HG03066 (cell line): ENCODE data around the gene HDAC8.
"Not testable (repeated sequence)": the region's sequence is repeated elsewhere in the genome, so short reads cannot be mapped to it uniquely, and the experiment has no call there.

Experiments
- ATAC-seq: cut with Tn5 transposase; IDR thresholded peaks from one replicate; pipeline ENCODE4 v1.9.1; 2021; ENCODE audit warnings: low read depth; ENCODE audit not compliant: unreplicated experiment

Gene HDAC8

GRCh38 chrX:72572248-72573157, at the start of gene HDAC8:
Gene HDAC8, minus strand, starts transcription at chrX:72572843. Its CDS starts 82 bp downstream, at chrX:72572761.
- peak; percentile 96 for ATAC-seq

GRCh38 chrX:72621625-72622485, 49.2 kb upstream of the HDAC8 start:
- ATAC-seq, result peak; percentile 82

- no peak for ATAC-seq
Observed at GRCh38 chrX:72621163-72621562, 48.5 kb upstream of the HDAC8 start.

GRCh38 chrX:72620550-72621145, 48.0 kb upstream of the HDAC8 start:
- ATAC-seq, result no peak

DNA sequence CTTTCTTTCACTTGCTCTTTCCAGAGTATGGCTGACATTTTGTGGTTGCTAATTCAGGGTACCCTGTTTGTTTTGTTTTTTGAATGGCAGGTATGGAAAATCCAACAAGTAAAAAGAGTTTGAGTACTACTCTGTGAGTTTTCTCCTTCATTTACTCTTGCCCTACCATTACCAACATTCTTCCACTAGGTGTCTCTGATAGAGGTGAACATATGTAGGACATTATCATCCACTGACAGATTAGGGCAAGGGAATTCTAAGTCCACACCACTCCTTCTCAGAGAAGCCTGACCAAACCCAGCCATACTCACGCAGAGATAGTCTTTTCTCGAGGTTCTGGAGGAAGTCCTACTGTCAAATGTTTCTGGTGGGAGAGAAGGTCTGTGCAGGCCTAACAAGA, 36.7 kb upstream of the HDAC8 start:
- no peak for ATAC-seq

- ATAC-seq, result no peak
Observed at GRCh38 chrX:72604705-72605104, 32.1 kb upstream of the HDAC8 start.

- ATAC-seq, result no peak
Observed at GRCh38 chrX:72604112-72604511, 31.5 kb upstream of the HDAC8 start.

DNA sequence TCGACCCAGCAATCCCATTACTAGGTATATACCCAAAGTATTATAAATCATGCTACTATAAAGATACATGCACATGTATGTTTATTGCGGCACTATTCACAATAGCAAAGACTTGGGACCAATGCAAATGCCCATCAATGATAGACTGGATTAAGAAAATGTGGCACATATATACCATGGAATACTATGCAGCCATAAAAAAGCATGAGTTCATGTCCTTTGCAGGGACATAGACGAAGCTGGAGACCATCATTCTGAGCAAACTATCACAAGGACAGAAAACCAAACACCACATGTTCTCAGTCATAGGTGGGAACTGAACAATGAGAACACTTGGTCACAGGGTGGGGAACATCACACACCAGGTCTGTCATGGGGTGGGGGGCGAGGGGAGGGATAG, 18.4 kb upstream of the HDAC8 start:
- ATAC-seq, result not testable (repeated sequence)

DNA sequence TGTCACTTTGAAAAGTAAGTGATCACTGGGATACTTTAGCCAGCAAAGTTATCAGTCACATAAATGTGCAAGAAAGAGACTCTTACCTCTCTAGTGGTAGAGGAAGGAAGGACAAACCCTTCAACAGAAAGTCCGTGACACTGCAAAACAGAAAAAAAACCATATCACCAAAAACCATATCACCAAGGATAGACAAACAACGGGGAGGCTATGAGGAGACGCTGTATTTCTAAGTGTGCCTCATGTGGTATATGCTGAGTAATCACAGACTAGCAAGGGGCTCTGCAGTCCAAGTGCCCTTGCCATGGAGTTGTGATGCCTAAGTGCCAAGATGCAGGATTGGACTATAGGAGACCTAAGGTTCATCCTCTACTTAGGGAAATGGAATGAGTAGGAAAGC, 11.5 kb upstream of the HDAC8 start:
- no peak for ATAC-seq

DNA sequence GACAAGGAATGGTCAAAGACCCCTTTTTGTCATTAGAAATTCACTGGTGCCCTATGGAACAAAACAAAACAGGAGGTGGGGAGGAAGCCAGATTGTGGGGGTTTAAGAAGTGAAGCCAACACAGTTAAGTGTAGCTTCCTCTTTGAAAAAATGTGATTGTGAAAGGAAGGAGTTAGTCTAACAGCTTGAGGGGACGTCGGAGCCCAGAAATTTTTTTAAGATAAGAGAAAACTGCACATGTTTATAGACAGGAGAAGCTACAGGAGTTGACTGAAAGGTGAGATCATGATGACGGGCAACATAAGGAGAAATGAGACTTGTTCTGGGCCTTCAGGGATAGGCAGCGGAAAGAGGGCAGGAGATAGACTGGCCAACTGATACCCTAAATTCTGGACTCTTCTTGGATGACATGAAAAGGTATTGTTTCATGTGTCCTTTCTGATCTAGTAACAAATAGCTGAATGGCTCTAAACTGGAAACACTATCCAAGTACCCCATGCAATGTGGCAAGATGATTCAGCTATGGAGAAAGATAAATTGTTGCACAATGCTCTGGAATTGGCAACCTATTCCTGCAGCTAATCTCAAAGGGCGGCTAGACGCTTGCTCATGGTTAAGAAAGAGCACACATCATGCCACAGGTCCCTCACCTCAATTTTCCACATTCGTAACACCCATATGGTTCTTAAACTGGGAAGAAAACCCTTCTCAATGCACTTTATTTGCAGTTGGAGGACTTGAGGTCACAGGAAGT, 3.7 kb upstream of the HDAC8 start:
- ATAC-seq, result no peak

- ATAC-seq, result peak; percentile 29
Observed at GRCh38 chrX:72573158-72573511, 492 bp upstream of the HDAC8 start.

GRCh38 chrX:72569786-72570185, 2.9 kb downstream of the HDAC8 start:
- no peak for ATAC-seq

DNA sequence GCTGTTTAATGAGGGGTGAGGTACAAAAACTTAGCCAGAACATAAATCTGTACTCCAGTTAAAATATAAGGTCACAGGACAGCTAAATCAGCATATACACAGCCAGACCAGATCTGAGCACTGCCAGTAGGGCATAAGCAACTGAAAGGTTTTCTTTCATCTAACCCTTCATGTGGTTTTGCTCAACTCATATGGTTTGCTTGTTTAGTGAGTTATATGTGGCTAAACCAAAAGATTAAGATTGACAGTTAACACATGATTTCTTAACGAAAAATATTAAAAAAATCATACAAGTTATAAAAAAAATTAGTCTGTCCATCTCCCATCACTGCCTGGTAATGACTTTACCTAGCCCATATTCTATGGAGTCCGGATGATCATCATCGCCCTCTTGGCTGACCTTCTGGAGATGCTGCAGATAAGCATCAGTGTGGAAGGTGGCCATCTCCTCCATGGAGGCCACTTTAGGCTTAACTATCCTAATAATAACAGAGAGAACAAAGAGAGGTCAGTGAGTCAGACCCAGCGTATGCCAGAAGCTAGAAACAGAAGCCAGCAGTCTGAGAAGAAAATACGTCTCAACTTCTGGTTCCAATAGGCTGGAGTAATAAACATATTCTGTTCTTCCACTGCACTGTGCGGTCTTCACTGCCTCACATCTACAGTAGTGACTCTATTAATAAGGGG, 4.1 kb downstream of the HDAC8 start:
- ATAC-seq, result no peak

DNA sequence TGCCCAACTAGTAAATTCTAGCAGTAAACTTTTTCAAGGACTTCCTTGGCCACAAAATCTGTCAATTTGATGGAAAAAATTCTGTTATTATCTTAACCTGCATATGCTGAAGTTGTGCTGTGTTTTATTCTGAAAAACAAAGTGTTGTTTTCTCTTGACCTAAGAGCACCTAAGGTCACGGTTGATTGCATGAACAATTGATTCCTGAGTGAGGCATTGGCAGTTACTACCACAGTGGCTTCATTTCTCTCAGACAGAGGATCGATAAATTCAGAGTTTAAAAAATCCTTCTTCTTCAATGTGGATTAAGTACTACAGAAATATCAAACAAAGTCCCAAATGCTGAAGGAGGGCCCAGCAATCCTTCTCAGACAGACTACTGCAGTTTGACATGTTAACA, 6.2 kb downstream of the HDAC8 start:
- ATAC-seq, result no peak

GRCh38 chrX:72559655-72560054, 13.0 kb downstream of the HDAC8 start:
- not testable (repeated sequence) for ATAC-seq

- ATAC-seq, result no peak
Observed at GRCh38 chrX:72554448-72555140, 18.0 kb downstream of the HDAC8 start.

GRCh38 chrX:72552443-72552842, 20.2 kb downstream of the HDAC8 start:
- ATAC-seq, result not testable (repeated sequence)

- ATAC-seq, result no peak
Observed at GRCh38 chrX:72545990-72546389, 26.7 kb downstream of the HDAC8 start.

DNA sequence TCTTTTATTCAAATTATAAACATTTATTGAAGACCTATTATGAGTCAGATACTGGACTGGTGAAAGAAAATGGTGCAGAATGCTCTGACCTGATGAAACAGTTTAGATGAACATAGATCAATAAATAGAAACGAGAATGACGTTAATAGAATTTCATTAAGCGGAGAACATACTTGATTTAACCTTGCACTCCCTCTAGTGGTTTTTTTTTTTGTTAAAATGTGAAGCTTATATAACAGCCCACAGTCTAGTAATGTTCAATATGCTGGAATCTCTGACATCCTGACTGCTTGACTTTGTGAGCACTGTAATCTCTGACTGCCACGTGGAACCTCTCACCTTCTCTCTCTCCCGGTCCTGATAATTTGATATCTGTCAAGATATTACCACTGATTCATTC, 32.3 kb downstream of the HDAC8 start:
- ATAC-seq, result no peak
